Amniotic epithelial cell (primary cell): ENCODE data around the gene ADD2.

Source experiments
- DNase-seq: peaks from one replicate; pipeline ENCODE4 v3.0.0-alpha.2; 2010; ENCODE audit warnings: low read depth

Gene ADD2

GRCh38 chr2:70784320-70784719 lies 16.3 kb upstream of the ADD2 start:
- DNase-seq = no peak

DNA sequence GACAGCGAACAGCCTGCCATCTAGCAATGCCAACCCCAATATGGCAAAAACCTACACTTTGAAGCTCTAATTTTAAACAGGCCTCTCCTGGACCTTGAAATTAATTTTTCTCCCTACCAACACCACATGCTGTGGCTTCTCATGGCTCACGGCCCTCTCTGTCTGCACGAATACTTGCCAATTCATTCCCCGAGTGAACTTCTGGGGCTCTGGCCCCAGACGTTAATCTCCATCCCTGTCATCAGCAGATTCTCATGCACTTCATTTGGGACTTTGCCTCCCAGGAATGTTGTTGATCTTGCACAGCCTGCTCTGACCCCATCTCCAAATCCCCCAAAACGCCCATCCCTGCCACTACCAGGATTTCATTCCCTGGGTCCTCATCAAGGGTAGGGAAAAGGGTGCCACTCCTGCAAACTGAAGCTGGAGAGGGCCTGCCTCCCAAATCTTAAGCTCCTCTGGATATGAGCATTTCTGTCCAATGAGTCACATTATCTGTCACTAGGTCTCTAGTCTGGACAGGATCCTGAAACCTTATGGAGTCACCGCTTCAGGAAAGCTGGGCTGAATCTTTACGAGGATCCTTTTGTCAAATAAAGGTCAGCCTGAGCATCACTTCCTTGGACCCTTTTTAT lies 12.0 kb upstream of the ADD2 start:
- no peak for DNase-seq

GRCh38 chr2:70779491-70779890 lies 11.5 kb upstream of the ADD2 start:
- no peak for DNase-seq

DNA sequence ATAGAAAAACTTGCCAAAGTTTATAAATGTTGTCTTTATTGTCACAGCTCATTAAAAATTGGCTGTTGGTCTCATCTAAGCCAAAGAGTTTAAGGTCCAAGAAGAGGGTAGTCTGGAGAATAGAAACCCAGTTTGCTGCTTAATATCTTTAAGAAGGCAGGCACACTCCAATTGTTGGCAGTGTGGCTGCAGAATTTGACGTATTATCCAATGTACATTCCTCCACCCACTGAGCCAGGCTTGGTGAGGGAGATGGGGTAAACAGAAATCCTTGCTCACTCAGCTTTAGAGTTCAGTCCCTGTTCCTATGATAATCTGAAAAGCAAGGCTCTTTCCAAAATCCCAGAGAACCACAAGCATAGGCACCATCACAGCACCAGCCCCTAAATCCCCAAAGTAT lies 10.7 kb upstream of the ADD2 start:
- no peak for DNase-seq

DNA sequence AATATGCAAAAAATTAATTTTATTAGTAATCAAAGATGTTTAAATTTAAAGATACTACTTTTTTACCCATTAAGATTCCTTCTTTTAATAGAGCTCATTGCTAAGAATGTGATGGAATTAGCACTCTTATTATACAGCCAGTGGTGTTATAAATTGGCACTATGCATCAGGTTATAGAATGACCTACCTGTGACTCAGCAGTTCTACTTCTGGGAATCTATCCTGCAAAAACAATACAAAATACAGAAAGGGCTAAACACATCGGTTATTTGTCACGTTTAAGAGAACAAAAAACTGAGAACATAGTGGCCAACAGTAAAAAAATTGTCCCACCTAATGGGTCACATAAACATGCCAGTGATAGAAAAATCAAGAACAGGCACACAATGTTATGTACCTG lies 9.4 kb upstream of the ADD2 start:
- no peak for DNase-seq

DNA sequence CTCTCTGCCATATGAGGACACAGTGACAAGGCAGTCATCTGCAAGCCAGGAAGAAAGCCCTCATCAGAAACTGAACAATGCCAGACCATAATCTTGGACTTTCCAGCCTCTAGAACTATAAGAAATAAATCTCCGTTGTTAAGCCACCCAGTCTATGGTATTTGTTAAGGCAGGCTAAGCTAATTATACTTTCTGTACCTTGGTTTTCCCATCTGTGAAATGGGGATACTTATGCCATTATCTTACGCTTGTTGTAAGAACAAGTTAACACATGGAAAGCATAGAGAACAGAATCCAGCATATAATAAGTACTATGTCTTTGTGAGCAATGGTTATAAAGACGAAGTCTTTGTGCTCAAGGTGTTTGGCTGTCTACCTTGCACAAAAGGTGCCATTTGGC lies 8.3 kb upstream of the ADD2 start:
- DNase-seq = no peak

DNA sequence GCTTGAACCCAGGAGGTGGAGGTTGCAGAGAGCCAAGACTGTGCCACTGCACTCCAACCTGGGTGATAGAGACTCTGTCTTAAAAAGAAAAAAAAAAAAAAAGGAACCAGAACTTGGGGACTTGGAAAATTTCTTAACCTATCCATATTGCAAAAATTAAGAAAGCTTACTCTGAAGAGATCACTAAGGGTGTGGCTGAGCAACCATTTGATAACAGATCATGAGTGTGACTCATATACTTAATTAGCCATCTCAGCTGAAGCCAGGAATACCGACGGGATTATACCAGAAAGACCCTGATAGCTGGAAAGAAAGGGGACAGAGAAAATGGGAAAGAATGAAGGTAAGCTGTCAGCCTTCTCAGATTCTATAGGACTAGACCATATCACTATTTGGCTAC lies 7.1 kb upstream of the ADD2 start:
- no peak for DNase-seq

- no peak for DNase-seq
Observed at GRCh38 chr2:70772486-70773155, 4.6 kb upstream of the ADD2 start.

DNA sequence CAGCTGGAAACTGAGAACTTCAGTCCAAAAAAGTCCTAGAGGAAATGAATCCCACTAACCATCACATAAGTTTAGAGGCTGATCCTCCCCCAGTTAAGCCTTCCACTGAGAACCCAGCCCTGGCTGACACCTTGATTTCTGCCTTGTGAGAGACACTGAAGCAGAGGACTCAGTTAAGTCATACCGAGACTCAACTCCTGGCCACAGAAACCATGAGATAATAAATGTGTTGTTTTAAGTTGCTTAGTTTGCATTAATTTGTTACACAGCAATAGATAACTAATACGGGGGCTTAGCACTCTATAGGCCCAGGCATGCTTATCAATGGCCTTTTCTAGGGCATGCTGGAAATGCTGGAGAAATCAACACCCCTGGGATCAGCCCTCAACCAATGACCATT lies 3.4 kb upstream of the ADD2 start:
- no peak for DNase-seq

GRCh38 chr2:70769450-70769849 lies 1.4 kb upstream of the ADD2 start:
- no peak for DNase-seq

DNA sequence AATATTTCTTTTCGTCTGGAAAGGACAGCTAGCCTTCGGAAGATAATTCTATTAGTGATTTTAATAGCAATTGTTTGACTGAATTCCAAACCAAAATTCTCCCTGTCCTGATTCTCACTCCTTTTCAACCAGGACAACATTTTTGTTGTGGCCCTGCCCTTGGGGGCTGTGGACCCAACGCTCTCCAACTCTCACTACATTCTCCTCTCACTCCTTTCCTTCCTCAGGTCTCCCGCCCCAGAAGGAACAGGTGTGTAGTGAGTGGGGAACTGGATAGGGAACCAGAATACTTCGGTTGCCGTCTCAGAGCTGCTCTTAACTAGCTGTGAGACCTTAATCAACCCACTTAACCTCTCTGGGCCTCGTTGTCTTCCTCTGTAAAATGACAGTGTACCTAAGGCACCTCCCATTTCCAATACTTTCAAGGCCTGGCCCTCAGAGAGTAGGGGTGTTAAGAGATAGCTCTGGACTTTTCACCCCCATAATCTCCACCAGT lies 638 bp upstream of the ADD2 start:
- no peak for DNase-seq

DNA sequence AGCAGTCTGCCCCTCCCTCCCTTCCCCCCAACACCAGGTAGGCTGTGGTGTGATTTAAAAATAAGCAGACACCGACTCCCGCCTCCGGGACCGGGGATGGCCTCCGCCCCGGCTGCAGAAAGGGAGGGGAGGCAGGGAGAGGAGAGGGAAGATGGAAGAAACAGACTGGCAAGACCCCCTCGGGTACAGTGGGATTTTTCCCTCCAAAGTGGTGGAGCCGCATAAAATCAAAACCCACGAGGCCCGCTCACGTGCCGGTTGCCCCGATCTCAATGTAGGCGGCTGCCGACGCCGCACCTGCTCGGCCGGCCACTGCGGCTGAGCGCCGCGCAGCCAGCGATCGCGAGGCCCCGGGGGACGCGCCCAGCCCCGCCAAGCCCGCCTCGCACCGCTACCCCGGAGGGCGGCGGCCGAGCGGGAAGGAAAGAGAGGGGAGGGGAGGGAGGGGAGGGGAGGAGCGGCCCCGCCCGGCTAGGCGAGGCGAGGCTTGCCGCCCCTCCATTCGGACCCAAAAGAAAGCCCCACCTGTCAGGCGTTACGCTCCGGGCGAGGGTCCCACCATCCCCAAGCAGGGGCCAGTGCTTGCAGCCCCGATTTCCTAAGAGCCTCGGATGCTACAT lies 811 bp downstream of the ADD2 start:
- DNase-seq = no peak

DNA sequence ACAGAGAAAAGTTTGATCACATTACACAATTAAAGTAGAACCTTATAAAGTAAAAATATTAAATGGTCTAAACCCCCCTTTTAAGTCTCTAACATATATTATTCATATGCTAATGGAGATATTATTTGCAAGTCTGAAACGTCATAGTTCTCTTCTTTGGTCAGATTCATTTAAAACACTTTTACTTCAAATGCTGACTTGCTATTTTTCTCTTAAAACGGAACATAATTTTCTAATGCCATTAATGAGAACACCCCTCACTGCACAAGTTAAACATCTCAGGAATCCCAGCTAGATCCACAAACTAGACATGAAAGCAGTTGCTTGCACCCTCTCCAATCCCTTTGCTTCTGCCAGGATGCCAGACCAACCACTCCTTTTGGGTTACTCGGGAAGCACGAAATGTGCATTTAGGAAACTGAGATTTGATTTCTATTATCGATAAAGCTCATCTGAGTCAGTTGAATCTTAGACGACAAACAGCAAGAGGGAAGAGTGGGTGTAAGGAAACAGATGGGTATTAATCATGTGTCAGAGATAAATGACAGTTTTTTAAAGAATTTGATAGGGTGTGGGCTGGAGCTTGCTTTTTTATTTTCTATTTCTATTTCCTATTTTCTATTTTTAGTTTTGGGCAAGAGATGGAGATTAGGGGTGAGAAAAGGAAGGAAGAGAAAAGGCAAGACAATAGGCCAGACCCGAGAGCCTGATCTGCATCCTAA lies 1.5 kb downstream of the ADD2 start:
- no peak for DNase-seq

DNA sequence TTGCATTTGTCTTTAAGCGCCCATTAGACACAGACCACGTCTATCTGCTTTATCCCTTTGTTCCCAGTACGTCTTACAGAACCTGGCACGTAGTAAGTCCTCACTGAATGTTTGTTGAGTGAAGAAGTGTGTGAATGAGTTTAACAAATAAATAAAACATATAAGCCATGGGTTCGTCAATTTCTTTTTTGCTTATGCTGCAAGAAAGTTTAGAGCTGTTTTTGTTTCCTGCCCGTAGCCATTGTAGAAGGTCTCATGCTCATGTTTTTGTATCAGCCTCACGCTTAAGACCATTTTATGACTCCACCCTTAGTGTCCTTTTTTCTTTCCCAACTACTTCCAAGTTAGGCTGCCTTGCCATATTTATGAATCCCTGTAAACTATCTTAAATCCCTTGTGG lies 2.5 kb downstream of the ADD2 start:
- no peak for DNase-seq

DNA sequence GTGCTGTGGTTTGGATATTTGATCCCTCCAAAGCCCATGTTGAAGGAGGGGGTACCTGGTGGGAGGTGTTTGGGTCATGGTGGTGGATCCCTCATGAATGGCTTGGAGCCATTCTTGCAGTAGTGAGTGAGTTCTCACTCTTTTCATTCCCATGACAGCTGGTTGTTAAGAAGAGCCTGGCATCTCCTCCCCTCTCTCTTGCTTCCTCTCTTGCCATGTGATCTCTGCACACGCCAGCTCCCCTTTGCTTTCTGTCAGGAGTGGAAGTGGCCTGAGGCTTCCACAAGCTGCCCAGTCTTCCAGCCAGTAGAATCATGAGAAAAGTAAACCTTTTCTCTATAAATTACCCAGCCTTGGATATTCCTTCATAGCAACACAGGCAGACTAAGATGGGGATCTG lies 8.6 kb downstream of the ADD2 start:
- no peak for DNase-seq

DNA sequence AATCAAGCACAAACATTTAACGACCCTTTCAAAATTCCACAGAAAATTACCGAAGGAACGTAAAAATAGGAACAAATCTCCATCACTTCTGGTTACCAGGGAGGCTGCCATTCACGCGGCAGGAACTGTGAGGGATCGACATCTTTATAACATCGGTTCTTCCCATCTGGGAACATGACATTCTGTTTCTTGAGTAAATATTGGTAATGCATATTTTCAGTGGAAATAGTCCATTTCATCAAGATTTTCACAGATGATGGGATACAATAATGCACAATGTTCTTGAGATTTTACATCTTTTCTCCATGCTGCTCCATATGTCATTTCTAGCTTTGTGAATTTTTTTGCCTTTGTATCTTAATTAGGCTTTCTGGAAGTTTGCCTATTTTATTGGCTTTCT lies 10.0 kb downstream of the ADD2 start:
- DNase-seq = no peak

DNA sequence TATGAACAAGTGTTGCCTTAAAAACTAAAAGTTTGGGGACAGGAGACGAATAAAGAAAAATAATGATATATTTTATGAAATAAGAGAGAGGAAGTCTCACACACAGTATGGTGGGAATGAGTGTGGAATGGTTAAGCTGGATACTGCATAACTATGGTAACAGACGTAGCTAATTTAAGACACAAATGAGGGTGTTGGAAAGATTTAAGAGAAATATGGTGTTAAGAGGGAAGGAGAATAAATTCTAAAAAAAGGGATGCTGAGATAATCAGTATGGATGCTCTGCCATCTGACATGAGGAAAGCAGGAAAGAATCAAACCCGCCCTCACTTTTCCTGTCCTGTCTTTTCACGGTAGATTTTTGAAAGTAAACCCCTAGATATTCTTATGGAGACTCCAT lies 10.6 kb downstream of the ADD2 start:
- DNase-seq = no peak

DNA sequence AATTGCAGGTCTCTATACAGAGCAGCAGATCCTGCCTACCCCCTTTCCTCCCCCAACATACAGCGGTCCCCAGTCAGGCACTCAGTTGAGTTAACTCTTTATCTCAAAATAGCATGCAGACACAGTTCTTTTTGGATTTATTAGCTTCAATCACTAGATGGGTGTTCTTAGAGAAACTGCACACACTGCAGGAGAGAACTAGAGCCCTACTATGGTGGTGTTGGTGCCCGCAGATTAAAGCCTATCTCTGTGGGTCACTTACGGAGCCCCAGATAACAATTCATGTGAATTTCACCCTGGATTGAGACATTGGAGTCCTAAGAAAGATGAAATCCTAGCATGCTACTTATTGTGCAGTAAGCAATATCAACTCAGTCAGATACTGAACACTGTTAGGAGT lies 11.9 kb downstream of the ADD2 start:
- no peak for DNase-seq

DNA sequence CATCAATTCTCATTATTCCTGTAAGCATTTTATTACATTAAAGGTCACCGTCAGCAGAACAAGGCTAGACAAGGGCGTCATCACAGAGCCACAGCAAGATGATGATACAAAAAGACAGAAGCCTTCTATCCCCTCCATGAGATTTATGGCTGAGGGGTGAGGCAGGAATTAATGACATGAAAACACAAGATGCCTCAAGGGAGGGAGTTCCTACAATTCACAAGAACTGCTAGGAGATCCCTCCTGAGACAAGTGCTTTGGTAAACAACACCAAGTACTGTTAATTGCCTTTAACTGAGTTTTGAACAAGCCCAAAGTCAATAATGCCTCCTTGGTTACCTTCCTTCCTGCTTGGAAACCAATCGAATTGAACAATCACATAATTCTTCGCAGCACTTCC lies 14.1 kb downstream of the ADD2 start:
- DNase-seq = no peak

- DNase-seq = no peak
Observed at GRCh38 chr2:70753031-70753430, 15.0 kb downstream of the ADD2 start.

DNA sequence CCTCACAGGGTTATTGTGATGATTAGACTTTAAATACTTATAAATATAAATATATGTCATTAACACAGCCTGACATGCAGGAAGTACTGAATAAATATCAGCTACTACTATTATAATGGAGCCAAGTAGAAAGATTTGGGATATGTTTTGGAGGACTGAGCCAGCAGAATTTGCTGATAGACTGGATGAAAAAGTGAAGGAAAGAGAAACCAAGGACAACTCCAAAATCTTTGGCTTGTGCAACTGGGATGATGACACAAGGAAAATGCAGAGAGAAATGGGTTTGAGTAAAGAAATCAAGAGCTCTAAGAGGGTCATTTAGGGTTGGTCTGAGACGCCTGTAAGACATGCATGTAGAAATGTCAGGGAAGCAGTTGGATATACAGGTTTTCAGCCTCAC lies 15.6 kb downstream of the ADD2 start:
- DNase-seq = no peak

GRCh38 chr2:70751881-70752280 lies 16.1 kb downstream of the ADD2 start:
- no peak for DNase-seq

DNA sequence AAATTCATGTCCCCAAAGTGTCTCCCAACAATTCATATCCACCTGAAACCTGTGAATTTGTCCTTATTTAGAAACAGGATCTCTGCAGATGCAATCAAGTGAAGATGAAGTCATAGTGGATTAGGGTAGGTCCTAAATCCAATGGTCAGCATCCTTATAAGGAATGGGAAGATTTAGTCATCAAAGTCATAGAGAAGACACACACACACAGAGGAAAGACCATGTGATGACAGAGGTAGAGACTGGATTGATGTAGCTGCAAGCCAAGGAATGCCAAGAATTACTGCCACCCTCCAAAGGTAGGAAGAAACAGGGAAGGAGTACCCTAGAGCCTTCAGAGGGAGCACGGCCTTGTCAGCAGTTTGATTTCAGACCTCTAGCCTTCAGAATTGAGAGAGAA lies 17.7 kb downstream of the ADD2 start:
- DNase-seq = no peak
